IMR-90 (cell line): ENCODE results near the gene KLHL14. TPM values are rescaled to one million over a fixed set of nuclear protein-coding genes. Genes with fewer than 3 reads are reported as not detected.

ENCODE experiments used
- ATAC-seq: fragments of 200-7000 bp; cut with Tn5 transposase; 2 replicates; pipeline ENCODE4 v1.9.1; 2020; ENCODE audit warnings: low read depth, mild to moderate bottlenecking, moderate library complexity
- BruUV-seq: library from RNA; stranded (reverse); fragments of 400-500 nt; replicated peaks from 2 replicates; lab custom pipeline; 2021; lab: Mats Ljungman, UMichigan
- CTCF ChIA-PET: fragments of 300-600 bp; formaldehyde crosslinking; extraction: SDS; loops from one replicate; lab custom pipeline; 2021; ENCODE audit warnings: antibody characterized with exemption; lab: Yijun Ruan, JAX
- POLR2A ChIA-PET: fragments of 300-600 bp; sonication (Branson Sonifier 250); formaldehyde crosslinking; loops from one replicate; lab custom pipeline; 2022; ENCODE audit warnings: antibody characterized with exemption; ENCODE audit not compliant: unreplicated experiment; lab: Charles Lee
- DNase-seq: peaks from one replicate; pipeline ENCODE4 v3.0.0; 2013
- H2AFZ ChIP-seq: replicated peaks from 2 replicates; pipeline ENCODE3; 2013; ENCODE audit warnings: low read length, mild to moderate bottlenecking; ENCODE audit not compliant: poor library complexity
- H2AK5ac ChIP-seq: 2 replicates; pipeline ENCODE4 v1.6.1; 2013; ENCODE audit warnings: low read depth, low read length, inconsistent platforms
- H2AK9ac ChIP-seq: replicated peaks from 2 replicates; pipeline ENCODE3; 2013; ENCODE audit warnings: mild to moderate bottlenecking, low read depth, low read length, moderate library complexity; ENCODE audit not compliant: poor library complexity
- H2BK120ac ChIP-seq: 2 replicates; pipeline ENCODE4 v1.6.1; 2013; ENCODE audit warnings: low read depth, low read length, inconsistent platforms
- H2BK15ac ChIP-seq: 3 replicates; pipeline ENCODE4 v1.6.1; 2013; ENCODE audit warnings: low read depth, low read length, inconsistent platforms
- H2BK20ac ChIP-seq: 2 replicates; pipeline ENCODE4 v1.6.1; 2013; ENCODE audit warnings: low read depth, mild to moderate bottlenecking, inconsistent platforms, low read length, moderate library complexity
- H2BK5ac ChIP-seq: 2 replicates; pipeline ENCODE4 v1.6.1; 2013; ENCODE audit warnings: mild to moderate bottlenecking, low read depth, low read length, inconsistent platforms; ENCODE audit not compliant: poor library complexity, severe bottlenecking
- H3K14ac ChIP-seq: replicated peaks from 2 replicates; pipeline ENCODE4 v1.6.1; 2013; ENCODE audit warnings: low read depth, low read length, inconsistent platforms
- H3K18ac ChIP-seq: 2 replicates; pipeline ENCODE4 v1.6.1; 2013; ENCODE audit warnings: low read depth, low read length, control low read depth
- H3K23ac ChIP-seq: 2 replicates; pipeline ENCODE4 v1.6.1; 2013; ENCODE audit warnings: low read depth, low read length, inconsistent platforms
- H3K27ac ChIP-seq: 2 replicates; pipeline ENCODE4 v1.5.1; 2013; ENCODE audit warnings: mild to moderate bottlenecking, control low read depth, low read length; ENCODE audit not compliant: insufficient read depth
- H3K27me3 ChIP-seq: 2 replicates; pipeline ENCODE4 v1.6.1; 2013; ENCODE audit warnings: low read length; ENCODE audit not compliant: control insufficient read depth, insufficient read depth
- H3K36me3 ChIP-seq: 2 replicates; pipeline ENCODE4 v1.6.1; 2013; ENCODE audit warnings: low read length, mixed read lengths; ENCODE audit not compliant: control insufficient read depth, insufficient read depth
- H3K4ac ChIP-seq: 2 replicates; pipeline ENCODE4 v1.6.1; 2013; ENCODE audit warnings: low read depth, low read length, inconsistent platforms
- H3K4me1 ChIP-seq: 2 replicates; pipeline ENCODE4 v1.6.1; 2013; ENCODE audit warnings: low read length, mixed read lengths; ENCODE audit not compliant: control insufficient read depth, insufficient read depth
- H3K4me2 ChIP-seq: 2 replicates; pipeline ENCODE4 v1.6.1; 2013; ENCODE audit warnings: low read depth, mild to moderate bottlenecking, control low read depth, low read length, moderate library complexity
- H3K4me3 ChIP-seq: 2 replicates; pipeline ENCODE4 v1.5.1; 2013; ENCODE audit warnings: low read depth, mild to moderate bottlenecking, control low read depth, low read length, moderate library complexity; ENCODE audit not compliant: insufficient read depth
- H3K56ac ChIP-seq: 2 replicates; pipeline ENCODE4 v1.6.1; 2013; ENCODE audit warnings: low read length, inconsistent platforms; ENCODE audit not compliant: insufficient read depth; ENCODE audit errors: extremely low read depth
- H3K79me1 ChIP-seq, 2 experiments: 2 replicates each; pipeline ENCODE4 v1.6.1; 2013; ENCODE audit warnings: low read length in 2 of 2, inconsistent platforms in 1 of 2, low read depth in 1 of 2
- H3K9ac ChIP-seq: 2 replicates; pipeline ENCODE4 v1.6.1; 2013; ENCODE audit warnings: low read depth, low read length, control low read depth
- H3K9me1 ChIP-seq: 2 replicates; pipeline ENCODE4 v1.6.1; 2013; ENCODE audit warnings: low read length, inconsistent platforms; ENCODE audit not compliant: insufficient read depth
- H3K9me3 ChIP-seq: 2 replicates; pipeline ENCODE4 v1.6.1; 2013; ENCODE audit warnings: low read length; ENCODE audit not compliant: control insufficient read depth, insufficient read depth
- H4K20me1 ChIP-seq: 2 replicates; pipeline ENCODE4 v1.6.1; 2013; ENCODE audit warnings: low read length, inconsistent platforms; ENCODE audit not compliant: insufficient read depth
- H4K5ac ChIP-seq: 2 replicates; pipeline ENCODE4 v1.6.1; 2013; ENCODE audit warnings: mild to moderate bottlenecking, low read depth, low read length, control low read depth
- H4K8ac ChIP-seq, 2 experiments: 2 replicates each; pipeline ENCODE4 v1.6.1; 2013; ENCODE audit warnings: low read depth in 2 of 2, low read length in 2 of 2, control low read depth in 1 of 2, inconsistent platforms in 1 of 2
- H4K91ac ChIP-seq: 2 replicates; pipeline ENCODE4 v1.6.1; 2013; ENCODE audit warnings: low read depth, low read length, inconsistent platforms; ENCODE audit not compliant: insufficient read depth
- BHLHE40 ChIP-seq: fragments of 150-350 bp; IDR thresholded peaks from 2 replicates; pipeline ENCODE4 v1.6.1; 2016; ENCODE audit warnings: mild to moderate bottlenecking, low read depth, low read length
- CEBPB ChIP-seq: IDR thresholded peaks from 2 replicates; pipeline ENCODE4 v1.6.1; 2012; ENCODE audit warnings: low read depth, low read length, improper control_type of control experiment
- CHD1 ChIP-seq: IDR thresholded peaks from 2 replicates; pipeline ENCODE4 v1.6.1; 2012; ENCODE audit warnings: low read depth, low read length, improper control_type of control experiment
- FOS ChIP-seq: fragments of 150-350 bp; IDR thresholded peaks from 2 replicates; pipeline ENCODE4 v1.6.1; 2016; ENCODE audit warnings: low read depth, low read length
- MAFK ChIP-seq: IDR thresholded peaks from 2 replicates; pipeline ENCODE4 v1.6.1; 2012; ENCODE audit warnings: low read depth, low read length, improper control_type of control experiment
- MAZ ChIP-seq: IDR thresholded peaks from 2 replicates; pipeline ENCODE4 v1.6.1; 2012; ENCODE audit warnings: low read depth, mild to moderate bottlenecking, low read length, improper control_type of control experiment, moderate library complexity, borderline replicate concordance
- MXI1 ChIP-seq: IDR thresholded peaks from 2 replicates; pipeline ENCODE4 v1.6.1; 2012; ENCODE audit warnings: low read depth, mild to moderate bottlenecking, low read length, moderate library complexity, borderline replicate concordance
- NFE2L2 ChIP-seq: fragments of 150-350 bp; IDR thresholded peaks from 2 replicates; pipeline ENCODE4 v1.6.1; 2016; ENCODE audit warnings: low read depth, mild to moderate bottlenecking, low read length
- POLR2A ChIP-seq: IDR thresholded peaks from 2 replicates; pipeline ENCODE4 v1.6.1; 2012; ENCODE audit warnings: mild to moderate bottlenecking, low read depth, low read length
- RAD21 ChIP-seq: IDR thresholded peaks from 2 replicates; pipeline ENCODE4 v1.6.1; 2012; ENCODE audit warnings: low read length, improper control_type of control experiment
- RCOR1 ChIP-seq: IDR thresholded peaks from 2 replicates; pipeline ENCODE4 v1.6.1; 2012; ENCODE audit warnings: mild to moderate bottlenecking, low read length, improper control_type of control experiment; ENCODE audit not compliant: insufficient replicate concordance
- RFX5 ChIP-seq: IDR thresholded peaks from 2 replicates; pipeline ENCODE4 v1.8.0; 2012; ENCODE audit warnings: low read depth, mild to moderate bottlenecking, low read length, moderate library complexity
- SMC3 ChIP-seq: fragments of 150-350 bp; IDR thresholded peaks from 2 replicates; pipeline ENCODE4 v1.6.1; 2016; ENCODE audit warnings: low read depth, mild to moderate bottlenecking, antibody characterized with exemption, low read length, moderate library complexity
- WGBS, 2 experiments: methylation state at CpG; one replicate each; pipeline versions ENCODE4 v1.1.5 to v1.1.7; 2013; ENCODE audit warnings: missing lambda C conversion rate in 2 of 2; ENCODE audit not compliant: insufficient read length in 1 of 2; ENCODE audit errors: extremely low coverage in 2 of 2; 5-methylcytosine and 5-hydroxymethylcytosine counted together
- dilution Hi-C: fragments of 300-500 bp; cut with HindIII; formaldehyde crosslinking; loops from one replicate; pipeline ENCODE4 v1.14.3; 2018; ENCODE audit warnings: low sequenced_read_pairs; ENCODE audit not compliant: unreplicated experiment
- in situ Hi-C: fragments of 300-500 bp; cut with MboI; formaldehyde crosslinking; loops from 3 replicates; pipeline ENCODE4 v1.14.3; 2019; ENCODE audit warnings: low sequenced_read_pairs, inconsistent platforms, mixed read lengths
- intact Hi-C: fragments of 100-400 bp; cut with micrococcal nuclease; formaldehyde crosslinking; loops from 2 replicates; pipeline ENCODE4 v1.10.0; 2022
- polyA plus RNA-seq, 3 experiments: library from polyadenylated mRNA; depleted of rRNA; stranded (reverse); fragments of >200 nt; gene quantifications; 2 replicates each; pipeline ENCODE4 v1.2.3, GENCODE V29; 2012; ENCODE audit warnings: low replicate concordance in 1 of 3
- total RNA-seq: library from RNA; depleted of rRNA; stranded (reverse); fragments of >200 nt; gene quantifications from 2 replicates; pipeline ENCODE4 v1.2.3, GENCODE V29; 2012
- TF ChIP-seq, protein P1 (sequence below): conservative IDR thresholded peaks from 2 replicates; pipeline ENCODE4 v1.5.1; 2012; ENCODE audit warnings: mild to moderate bottlenecking, low read depth, low read length, improper control_type of control experiment
- TF ChIP-seq, protein P2 (sequence below): fragments of 150-350 bp; IDR thresholded peaks from 2 replicates; pipeline ENCODE4 v1.6.1; 2017; ENCODE audit warnings: mild to moderate bottlenecking, antibody characterized with exemption, low read length, low read depth
- TF ChIP-seq, protein P3 (sequence below): fragments of 150-350 bp; IDR thresholded peaks from 2 replicates; pipeline ENCODE4 v1.6.1; 2016; ENCODE audit warnings: low read depth, mild to moderate bottlenecking, low read length, moderate library complexity, borderline replicate concordance

The KLHL14 gene
- total and polyA plus RNA-seq, 2 of the 4 experiments (the other 2 are of a cell fraction) = not detected

DNA sequence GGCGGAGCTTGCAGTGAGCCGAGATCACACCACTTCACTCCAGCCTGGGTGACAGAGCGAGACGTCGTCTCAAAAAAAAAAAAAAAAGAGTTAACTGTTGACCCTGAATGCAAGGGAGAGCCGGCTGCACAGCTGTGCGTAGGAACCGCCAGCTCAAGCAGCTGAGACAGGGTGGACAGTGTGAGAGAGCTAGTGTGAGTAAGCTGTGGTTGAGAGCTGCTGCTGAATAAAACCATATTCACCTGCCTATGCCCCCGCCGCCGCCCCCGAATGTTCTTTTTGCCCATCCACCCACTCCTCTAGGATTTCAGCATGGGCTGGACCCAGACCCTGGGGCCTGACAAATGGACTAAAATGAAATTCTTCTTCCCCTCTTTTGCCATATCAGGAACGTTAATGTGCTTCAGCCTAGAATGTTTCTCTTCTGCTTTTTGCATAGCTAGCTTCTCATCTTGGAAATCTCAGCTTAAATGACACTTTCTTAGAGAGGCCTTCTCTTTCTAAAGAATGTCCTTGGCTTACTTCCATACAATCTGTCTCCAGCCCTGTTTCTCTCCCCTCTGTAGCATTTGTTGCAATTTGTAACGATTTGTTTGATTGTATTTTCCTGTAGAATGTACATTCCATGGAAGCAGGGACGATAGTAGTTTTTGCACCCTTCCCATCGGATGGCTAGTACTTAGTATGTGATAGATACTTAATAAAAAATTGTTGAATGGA lies 142.7 kb downstream of the KLHL14 start:
- no peaks in the 10 kb centered on the region for H3K9me3 ChIP-seq
- TF ChIP-seq CEBPB = no peak
- no peak for TF ChIP-seq CHD1
- no peak for TF ChIP-seq MXI1
- TF ChIP-seq RFX5 = no peak
- TF ChIP-seq BHLHE40 = no peak
- no peak for TF ChIP-seq RCOR1
- TF ChIP-seq FOS = no peak
- TF ChIP-seq NFE2L2 = no peak
- TF ChIP-seq, protein P1, sequence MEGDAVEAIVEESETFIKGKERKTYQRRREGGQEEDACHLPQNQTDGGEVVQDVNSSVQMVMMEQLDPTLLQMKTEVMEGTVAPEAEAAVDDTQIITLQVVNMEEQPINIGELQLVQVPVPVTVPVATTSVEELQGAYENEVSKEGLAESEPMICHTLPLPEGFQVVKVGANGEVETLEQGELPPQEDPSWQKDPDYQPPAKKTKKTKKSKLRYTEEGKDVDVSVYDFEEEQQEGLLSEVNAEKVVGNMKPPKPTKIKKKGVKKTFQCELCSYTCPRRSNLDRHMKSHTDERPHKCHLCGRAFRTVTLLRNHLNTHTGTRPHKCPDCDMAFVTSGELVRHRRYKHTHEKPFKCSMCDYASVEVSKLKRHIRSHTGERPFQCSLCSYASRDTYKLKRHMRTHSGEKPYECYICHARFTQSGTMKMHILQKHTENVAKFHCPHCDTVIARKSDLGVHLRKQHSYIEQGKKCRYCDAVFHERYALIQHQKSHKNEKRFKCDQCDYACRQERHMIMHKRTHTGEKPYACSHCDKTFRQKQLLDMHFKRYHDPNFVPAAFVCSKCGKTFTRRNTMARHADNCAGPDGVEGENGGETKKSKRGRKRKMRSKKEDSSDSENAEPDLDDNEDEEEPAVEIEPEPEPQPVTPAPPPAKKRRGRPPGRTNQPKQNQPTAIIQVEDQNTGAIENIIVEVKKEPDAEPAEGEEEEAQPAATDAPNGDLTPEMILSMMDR = no peak
- no peak for TF ChIP-seq MAFK
- TF ChIP-seq, protein P2, sequence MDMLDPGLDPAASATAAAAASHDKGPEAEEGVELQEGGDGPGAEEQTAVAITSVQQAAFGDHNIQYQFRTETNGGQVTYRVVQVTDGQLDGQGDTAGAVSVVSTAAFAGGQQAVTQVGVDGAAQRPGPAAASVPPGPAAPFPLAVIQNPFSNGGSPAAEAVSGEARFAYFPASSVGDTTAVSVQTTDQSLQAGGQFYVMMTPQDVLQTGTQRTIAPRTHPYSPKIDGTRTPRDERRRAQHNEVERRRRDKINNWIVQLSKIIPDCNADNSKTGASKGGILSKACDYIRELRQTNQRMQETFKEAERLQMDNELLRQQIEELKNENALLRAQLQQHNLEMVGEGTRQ = no peak
- no peak for TF ChIP-seq RAD21
- no peak for TF ChIP-seq POLR2A
- no peak for TF ChIP-seq SMC3
- no peak for TF ChIP-seq MAZ
- TF ChIP-seq, protein P3, sequence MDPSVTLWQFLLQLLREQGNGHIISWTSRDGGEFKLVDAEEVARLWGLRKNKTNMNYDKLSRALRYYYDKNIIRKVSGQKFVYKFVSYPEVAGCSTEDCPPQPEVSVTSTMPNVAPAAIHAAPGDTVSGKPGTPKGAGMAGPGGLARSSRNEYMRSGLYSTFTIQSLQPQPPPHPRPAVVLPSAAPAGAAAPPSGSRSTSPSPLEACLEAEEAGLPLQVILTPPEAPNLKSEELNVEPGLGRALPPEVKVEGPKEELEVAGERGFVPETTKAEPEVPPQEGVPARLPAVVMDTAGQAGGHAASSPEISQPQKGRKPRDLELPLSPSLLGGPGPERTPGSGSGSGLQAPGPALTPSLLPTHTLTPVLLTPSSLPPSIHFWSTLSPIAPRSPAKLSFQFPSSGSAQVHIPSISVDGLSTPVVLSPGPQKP = no peak
- BruUV-seq = no TSS peak
- H3K27ac ChIP-seq = no peak overlapping the region
- H3K4ac ChIP-seq = no peak overlapping the region
- H4K20me1 ChIP-seq = no peaks in the 10 kb centered on the region
- no peak overlapping the region for H3K14ac ChIP-seq
- no peak overlapping the region for H3K4me2 ChIP-seq
- DNase-seq (no peak), ATAC-seq (no peak)
- H3K36me3 ChIP-seq = no peaks in the 10 kb centered on the region
- H2BK120ac ChIP-seq = no peak overlapping the region
- no peak overlapping the region for H4K91ac ChIP-seq
- no peak overlapping the region for H4K8ac ChIP-seq
- H3K79me1 ChIP-seq = no peaks in the 10 kb centered on the region
- no peak overlapping the region for H3K9ac ChIP-seq
- in situ Hi-C loops (no loop called here), dilution Hi-C loops (no loop called here), intact Hi-C loops (loop anchor here (10.0 kb wide), 1 partner anchor 245 kb away; no protein-coding TSS in a partner anchor)
- no peak overlapping the region for H3K18ac ChIP-seq
- CTCF ChIA-PET = no interaction called here
- H2AFZ ChIP-seq = no peak overlapping the region
- no peak overlapping the region for H3K4me3 ChIP-seq
- no peak overlapping the region for H2BK20ac ChIP-seq
- no peak overlapping the region for H2BK15ac ChIP-seq
- H3K9me1 ChIP-seq = no peaks in the 10 kb centered on the region
- no peaks in the 10 kb centered on the region for H3K4me1 ChIP-seq
- POLR2A ChIA-PET = no interaction called here
- no peak overlapping the region for H2AK5ac ChIP-seq
- no peak overlapping the region for H4K5ac ChIP-seq
- H2BK5ac ChIP-seq = no peak overlapping the region
- no peak overlapping the region for H3K23ac ChIP-seq
- 50% methylated on average over 4 of the region's 16 CpGs; no CpG with 5 or more reads in 1 of the 2 experiments for WGBS, 2 experiments
- H2AK9ac ChIP-seq = no peak overlapping the region
- no peaks in the 10 kb centered on the region for H3K27me3 ChIP-seq
- H3K56ac ChIP-seq = no peak overlapping the region
